ENCODE results near the gene MAGEC1.
"Not testable (repeated sequence)": the region's sequence is repeated elsewhere in the genome, so short reads cannot be mapped to it uniquely, and the experiment has no call there.

The MAGEC1 gene

DNA sequence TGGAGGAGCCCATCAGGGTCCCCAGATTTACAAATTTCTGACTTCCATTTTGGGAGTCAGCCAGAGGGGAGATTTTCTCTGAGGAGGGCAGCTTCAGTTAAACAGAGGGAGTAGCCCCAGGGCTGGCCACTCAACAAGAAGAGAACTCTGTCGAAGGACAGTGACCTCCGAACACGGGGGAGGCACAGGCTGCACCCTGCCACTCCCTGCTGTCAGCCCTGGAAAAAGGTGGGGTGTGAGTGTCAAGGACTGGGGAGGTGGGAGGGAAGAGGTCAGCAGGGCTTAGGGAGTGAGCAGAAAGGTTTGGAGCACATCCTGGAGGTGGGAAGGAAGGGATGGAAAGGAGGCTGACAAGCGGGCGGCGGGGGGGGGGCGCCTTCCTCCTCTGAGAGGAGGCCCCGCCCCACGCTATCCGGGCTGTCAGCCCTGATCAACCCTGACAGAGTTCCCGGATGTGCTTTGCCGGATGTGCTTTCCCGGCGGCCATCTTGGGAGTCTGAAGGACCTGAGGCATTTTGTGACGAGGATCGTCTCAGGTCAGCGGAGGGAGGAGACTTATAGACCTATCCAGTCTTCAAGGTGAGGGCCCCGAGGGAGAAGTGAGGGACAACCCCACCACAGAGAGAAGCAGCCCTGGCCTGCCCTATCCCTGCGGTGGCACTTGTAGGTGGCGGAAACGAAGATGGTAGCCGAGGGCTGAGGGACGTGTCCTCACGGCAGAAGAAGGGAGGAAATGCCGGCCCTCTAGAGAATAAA lies at the start of gene MAGEC1:
Gene MAGEC1, plus strand, starts transcription at position 495 of the 756 bp plus-strand sequence. CDS start 1,179 bp downstream, outside the sequence.
- no peak for DNase-seq (ENCODE audit: low read depth)

- DNase-seq (ENCODE audit: low read depth): no peak
Observed at GRCh38 chrX:141857479-141857878, 46.2 kb upstream of the MAGEC1 start.

GRCh38 chrX:141879616-141880015 lies 24.1 kb upstream of the MAGEC1 start:
- no peak for DNase-seq (ENCODE audit: low read depth)

DNA sequence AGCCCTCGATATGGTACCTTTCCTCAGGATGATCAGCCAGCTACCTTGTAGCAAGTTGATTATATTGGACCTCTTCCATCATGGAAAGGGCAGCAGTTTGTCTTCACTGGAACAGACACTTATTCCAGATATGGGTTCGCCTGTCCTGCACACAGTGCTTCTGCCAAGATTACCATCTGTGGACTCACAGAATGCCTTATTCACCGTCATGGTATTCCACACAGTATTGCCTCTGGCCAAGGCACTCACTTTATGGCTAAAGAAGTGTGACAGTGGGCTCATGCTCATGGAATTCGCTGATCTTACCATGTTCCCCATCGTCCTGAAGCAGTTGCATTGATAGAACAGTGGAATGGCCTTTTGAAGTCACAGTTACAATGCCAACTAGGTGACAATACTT lies 14.9 kb upstream of the MAGEC1 start:
- not testable (repeated sequence) for DNase-seq (ENCODE audit: low read depth)

GRCh38 chrX:141894733-141895132 lies 9.0 kb upstream of the MAGEC1 start:
- DNase-seq (ENCODE audit: low read depth): no peak

DNA sequence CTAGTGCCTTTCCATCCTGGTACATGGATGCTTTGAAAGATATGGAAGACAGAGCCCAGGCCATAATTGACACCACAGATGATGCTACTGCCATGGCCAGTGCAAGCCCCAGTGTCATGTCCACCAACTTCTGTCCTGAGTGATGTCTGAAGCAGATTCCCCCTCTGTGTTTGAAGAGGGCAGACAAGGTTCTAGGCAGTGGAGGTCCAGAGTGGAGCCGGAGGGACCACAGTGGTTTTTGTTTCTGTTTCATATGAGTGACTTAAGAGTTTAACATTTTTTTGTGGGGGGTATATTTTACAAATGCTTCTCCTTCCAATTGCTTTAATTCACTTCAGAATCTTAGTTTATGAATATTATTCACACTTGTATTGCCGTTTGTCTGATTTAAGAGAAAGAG lies 6.0 kb upstream of the MAGEC1 start:
- DNase-seq (ENCODE audit: low read depth): no peak

- no peak for DNase-seq (ENCODE audit: low read depth)
Observed at GRCh38 chrX:141902366-141902765, 1.3 kb upstream of the MAGEC1 start.

DNA sequence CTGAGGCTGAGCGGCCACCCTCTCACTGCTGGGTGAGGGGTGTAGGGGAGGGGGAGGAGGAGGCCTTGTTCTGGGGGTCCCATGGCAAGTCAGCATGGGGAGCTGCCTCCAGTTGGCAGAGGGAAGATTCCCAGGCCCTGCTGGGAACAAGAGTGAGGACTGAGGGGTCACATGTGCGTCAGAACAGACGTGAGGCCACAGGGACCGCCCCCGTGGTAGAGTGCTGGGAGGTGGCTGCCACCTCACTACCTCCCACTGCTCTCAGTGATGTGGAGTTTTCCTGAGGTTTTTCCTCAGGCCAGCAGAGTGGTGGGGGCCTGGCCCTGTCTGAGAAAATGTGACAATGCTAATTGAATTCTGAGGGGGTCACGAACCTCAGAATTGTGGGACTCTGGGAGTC lies 568 bp downstream of the MAGEC1 start:
- DNase-seq (ENCODE audit: low read depth): no peak

- DNase-seq (ENCODE audit: low read depth): no peak
Observed at GRCh38 chrX:141917801-141918200, 14.1 kb downstream of the MAGEC1 start.

- DNase-seq (ENCODE audit: low read depth): no peak
Observed at GRCh38 chrX:141924293-141924692, 20.6 kb downstream of the MAGEC1 start.

DNA sequence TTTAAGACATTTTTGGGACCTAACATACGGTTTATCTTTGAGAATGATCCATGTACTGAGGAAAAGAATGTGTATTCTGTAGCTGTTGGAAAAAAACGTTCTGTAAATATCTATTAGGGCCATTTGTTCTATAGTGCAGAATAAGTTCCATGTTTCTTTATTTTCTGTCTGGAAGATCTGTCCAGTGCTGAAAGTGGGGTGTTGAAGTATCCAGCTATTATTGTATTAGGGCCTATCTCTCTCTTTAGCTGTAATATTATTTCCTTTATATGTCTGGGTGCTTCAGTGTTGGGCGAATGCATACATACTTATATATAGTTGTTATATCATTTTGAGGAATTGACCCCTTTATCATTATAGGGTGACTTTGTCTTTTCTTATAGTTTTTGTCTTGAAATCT lies 24.7 kb downstream of the MAGEC1 start:
- no peak for DNase-seq (ENCODE audit: low read depth)

GRCh38 chrX:141934059-141934641 lies 30.5 kb downstream of the MAGEC1 start:
- DNase-seq (ENCODE audit: low read depth): no peak

DNA sequence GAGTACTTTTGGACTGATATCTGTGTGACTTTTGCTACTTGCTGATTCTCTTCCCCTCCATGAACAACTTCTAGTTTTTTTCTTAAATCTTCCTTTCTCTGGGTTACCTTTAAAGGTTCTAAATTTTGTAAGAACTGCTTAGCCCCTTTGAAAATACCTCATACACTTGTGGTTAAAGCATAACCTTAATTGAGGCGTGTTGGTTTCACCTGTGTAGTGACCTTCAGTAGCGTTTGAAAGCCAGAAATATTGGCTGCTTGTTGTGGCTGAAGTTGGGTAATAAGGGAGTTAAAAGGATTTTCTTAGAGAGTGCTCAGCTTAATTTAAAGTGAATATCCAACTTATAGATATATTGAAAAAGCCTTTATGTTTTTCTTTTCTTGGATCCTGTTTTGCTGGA lies 32.0 kb downstream of the MAGEC1 start:
- DNase-seq (ENCODE audit: low read depth): no peak

DNA sequence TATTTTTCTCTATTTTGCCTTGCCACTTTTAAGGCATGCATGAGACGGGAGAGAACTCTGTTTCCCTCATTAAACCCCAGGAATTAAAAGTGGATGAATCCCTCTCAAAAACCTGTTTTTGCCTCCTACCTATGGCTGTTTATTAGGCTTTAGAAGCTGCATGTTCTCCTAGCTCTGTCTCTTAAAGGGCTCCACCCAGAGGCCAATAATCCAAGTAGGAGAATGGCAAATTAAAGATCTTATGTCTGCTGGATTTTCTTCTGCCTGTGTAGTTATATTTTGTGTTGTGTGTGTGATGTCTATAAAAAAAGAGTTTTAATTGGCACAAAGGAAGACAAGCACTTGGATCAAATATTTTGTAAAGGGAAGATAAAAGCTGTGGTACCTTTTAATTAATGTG lies 32.4 kb downstream of the MAGEC1 start:
- DNase-seq (ENCODE audit: low read depth): no peak

- DNase-seq (ENCODE audit: low read depth): no peak
Observed at GRCh38 chrX:141941234-141941633, 37.5 kb downstream of the MAGEC1 start.

- no peak for DNase-seq (ENCODE audit: low read depth)
Observed at GRCh38 chrX:141945426-141945825, 41.7 kb downstream of the MAGEC1 start.

DNA sequence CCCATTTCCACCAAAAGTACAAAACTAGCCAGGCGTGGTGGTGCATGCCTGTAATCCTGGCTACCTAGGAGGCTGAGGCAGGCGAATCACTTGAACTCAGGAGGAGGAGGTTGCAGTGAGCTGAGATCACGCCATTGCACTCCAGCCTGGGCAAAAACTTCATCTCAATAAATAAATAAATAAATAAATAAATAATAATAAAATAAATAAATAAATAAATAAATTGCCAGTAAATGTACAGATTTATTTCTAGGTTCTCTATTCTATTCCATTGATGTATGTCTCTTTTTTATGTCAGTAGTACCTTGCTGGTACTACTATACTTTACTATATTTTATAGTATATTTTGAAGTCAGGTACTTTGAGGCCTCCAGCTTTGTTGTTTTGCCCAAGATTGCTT lies 43.7 kb downstream of the MAGEC1 start:
- DNase-seq (ENCODE audit: low read depth): no peak

GRCh38 chrX:141952603-141953002 lies 48.9 kb downstream of the MAGEC1 start:
- no peak for DNase-seq (ENCODE audit: low read depth)

- DNase-seq (ENCODE audit: low read depth): no peak
Observed at GRCh38 chrX:141958675-141959074, 55.0 kb downstream of the MAGEC1 start.

Data from stimulated activated CD8-positive, alpha-beta memory T cell treated with anti-CD3 and anti-CD28 coated beads, Interleukin-4, amount 100 ng/mL, for 24 hours (primary cell).